Thyroid gland (tissue), 4 donors: ENCODE results near the gene FYN. TPM values are rescaled to one million over a fixed set of nuclear protein-coding genes. Genes with fewer than 3 reads are reported as not detected.

ENCODE experiments used
- DNase-seq, 2 donors: peaks; one replicate each; pipeline ENCODE4 v3.0.0-alpha.2; 2019
- H3K27ac ChIP-seq, 3 donors: fragments of 200-600 bp; sonication (generic); 1 replicate in 2 of 3; 2 replicates in 1 of 3; pipeline ENCODE4 v1.5.1; 2016 to 2019; ENCODE audit warnings: mild to moderate bottlenecking in 1 of 3, moderate library complexity in 1 of 3
- H3K27me3 ChIP-seq: fragments of 200-600 bp; sonication (generic); one replicate; pipeline ENCODE4 v1.5.1; 2019
- H3K36me3 ChIP-seq, 2 donors: fragments of 200-600 bp; sonication (generic); one replicate each; pipeline ENCODE4 v1.5.1; 2016 to 2019
- H3K4me1 ChIP-seq, 2 donors: fragments of 200-600 bp; sonication (generic); one replicate each; pipeline ENCODE4 v1.5.1; 2017 to 2019
- H3K4me3 ChIP-seq, 3 donors: fragments of 200-600 bp; sonication (generic); replicated peaks in 1 of 3; 1 replicate in 2 of 3; 2 replicates in 1 of 3; pipeline ENCODE4 v1.5.1; 2016; ENCODE audit warnings: mild to moderate bottlenecking in 1 of 3
- H3K9me3 ChIP-seq: fragments of 200-600 bp; sonication (generic); one replicate; pipeline ENCODE4 v1.5.1; 2017
- POLR2A ChIP-seq, 2 donors: fragments of 450-650 bp; IDR thresholded peaks; one replicate each; pipeline ENCODE4 v1.6.1; 2017; ENCODE audit warnings: antibody characterized with exemption in 2 of 2, mild to moderate bottlenecking in 2 of 2, moderate library complexity in 1 of 2
- WGBS, 2 donors: methylation state at CpG; one replicate each; pipeline ENCODE4 v1.1.5; 2017; 5-methylcytosine and 5-hydroxymethylcytosine counted together
- intact Hi-C: fragments of 100-400 bp; cut with DNase I; formaldehyde crosslinking; loops from one replicate; pipeline ENCODE4 v1.15.1; 2023
- total RNA-seq, 4 donors: library from RNA; depleted of rRNA; stranded (reverse); fragments of >200 nt; gene quantifications; one replicate each; pipeline ENCODE4 v1.2.3, GENCODE V29; 2016
- TF ChIP-seq, protein P1 (sequence below), 6 experiments: fragments of 200-600 bp in 3 of 6; fragments of 450-650 bp in 3 of 6; sonication (generic) in 3 of 6; IDR thresholded peaks; one replicate each; pipeline ENCODE4 v1.5.1; 2016 to 2019; ENCODE audit warnings: antibody characterized with exemption in 6 of 6, mild to moderate bottlenecking in 2 of 6, inconsistent platforms in 1 of 6, moderate library complexity in 1 of 6

Gene FYN
- total RNA-seq, 4 donors from 2014 or later: 67.0 to 206 (median 95.9) TPM

DNA sequence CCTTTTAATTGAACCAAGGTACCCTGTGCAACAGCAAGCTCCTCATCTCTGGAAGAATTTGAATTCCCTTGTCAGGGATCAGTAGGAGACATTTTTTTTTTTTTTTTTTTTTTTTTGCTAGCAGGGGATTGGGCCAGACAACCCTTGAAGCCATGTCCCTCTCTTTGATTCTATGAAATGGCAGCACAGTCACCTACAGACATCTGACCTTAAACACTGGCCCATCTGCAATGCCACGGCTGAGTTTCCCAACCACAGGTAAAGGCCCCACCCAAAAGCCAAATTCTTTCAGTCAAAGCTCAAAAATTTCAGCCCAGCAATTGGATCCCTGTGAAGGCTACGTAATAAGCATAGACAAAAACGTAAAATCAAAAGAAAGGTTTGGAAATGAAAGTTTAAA, 94.2 kb downstream of the FYN start:
- no peak overlapping the region for H3K4me3 ChIP-seq
- no peak for DNase-seq
- H3K27me3 ChIP-seq: no peaks in the 10 kb centered on the region
- peaks cover 8 to 30% of the 10 kb centered on the region in 2 donors for H3K4me1 ChIP-seq
- no peaks in the 10 kb centered on the region for H3K36me3 ChIP-seq
- H3K9me3 ChIP-seq: no peaks in the 10 kb centered on the region
- no peak overlapping the region for H3K27ac ChIP-seq
- intact Hi-C loops: no loop called here
- TF ChIP-seq, protein P1, sequence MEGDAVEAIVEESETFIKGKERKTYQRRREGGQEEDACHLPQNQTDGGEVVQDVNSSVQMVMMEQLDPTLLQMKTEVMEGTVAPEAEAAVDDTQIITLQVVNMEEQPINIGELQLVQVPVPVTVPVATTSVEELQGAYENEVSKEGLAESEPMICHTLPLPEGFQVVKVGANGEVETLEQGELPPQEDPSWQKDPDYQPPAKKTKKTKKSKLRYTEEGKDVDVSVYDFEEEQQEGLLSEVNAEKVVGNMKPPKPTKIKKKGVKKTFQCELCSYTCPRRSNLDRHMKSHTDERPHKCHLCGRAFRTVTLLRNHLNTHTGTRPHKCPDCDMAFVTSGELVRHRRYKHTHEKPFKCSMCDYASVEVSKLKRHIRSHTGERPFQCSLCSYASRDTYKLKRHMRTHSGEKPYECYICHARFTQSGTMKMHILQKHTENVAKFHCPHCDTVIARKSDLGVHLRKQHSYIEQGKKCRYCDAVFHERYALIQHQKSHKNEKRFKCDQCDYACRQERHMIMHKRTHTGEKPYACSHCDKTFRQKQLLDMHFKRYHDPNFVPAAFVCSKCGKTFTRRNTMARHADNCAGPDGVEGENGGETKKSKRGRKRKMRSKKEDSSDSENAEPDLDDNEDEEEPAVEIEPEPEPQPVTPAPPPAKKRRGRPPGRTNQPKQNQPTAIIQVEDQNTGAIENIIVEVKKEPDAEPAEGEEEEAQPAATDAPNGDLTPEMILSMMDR (IDR thresholded peaks at IDR 0.05): no peak
- no peak for TF ChIP-seq POLR2A (IDR thresholded peaks at IDR 0.05)
- 95 to 96% methylated on average over 3 of the region's 3 CpGs for WGBS, 2 donors

DNA sequence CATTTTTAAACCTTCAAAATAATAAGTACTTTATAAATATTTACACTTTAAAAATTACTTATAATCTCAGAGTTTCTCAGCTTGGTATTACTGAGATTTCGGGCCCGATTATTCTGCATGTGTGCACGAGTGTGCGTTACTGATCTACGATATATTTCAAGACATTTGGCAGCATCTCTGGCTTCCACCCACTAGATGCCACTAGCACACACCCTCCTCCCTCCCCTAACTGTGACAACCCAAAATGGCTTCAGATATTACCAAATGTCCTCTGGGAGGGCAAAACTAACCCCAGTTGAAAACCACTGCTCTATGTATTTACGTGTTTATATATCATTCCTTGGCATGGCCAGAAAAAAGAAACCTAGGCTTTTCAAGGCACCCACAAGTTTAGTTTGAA, 95.9 kb downstream of the FYN start:
- Histone ChIP-seq H3K4me1 (peaks cover 0 to 19% of the 10 kb centered on the region in 2 donors), H3K27ac (no peak overlapping the region), H3K36me3 (no peaks in the 10 kb centered on the region), H3K9me3 (no peaks in the 10 kb centered on the region), H3K27me3 (no peaks in the 10 kb centered on the region), H3K4me3 (no peak overlapping the region)
- WGBS, 2 donors: 93 to 94% methylated on average over 6 of the region's 6 CpGs
- TF ChIP-seq, protein P1 (IDR thresholded peaks at IDR 0.05): no peak
- TF ChIP-seq POLR2A (IDR thresholded peaks at IDR 0.05): no peak
- no peak for DNase-seq
- intact Hi-C loops: no loop called here

DNA sequence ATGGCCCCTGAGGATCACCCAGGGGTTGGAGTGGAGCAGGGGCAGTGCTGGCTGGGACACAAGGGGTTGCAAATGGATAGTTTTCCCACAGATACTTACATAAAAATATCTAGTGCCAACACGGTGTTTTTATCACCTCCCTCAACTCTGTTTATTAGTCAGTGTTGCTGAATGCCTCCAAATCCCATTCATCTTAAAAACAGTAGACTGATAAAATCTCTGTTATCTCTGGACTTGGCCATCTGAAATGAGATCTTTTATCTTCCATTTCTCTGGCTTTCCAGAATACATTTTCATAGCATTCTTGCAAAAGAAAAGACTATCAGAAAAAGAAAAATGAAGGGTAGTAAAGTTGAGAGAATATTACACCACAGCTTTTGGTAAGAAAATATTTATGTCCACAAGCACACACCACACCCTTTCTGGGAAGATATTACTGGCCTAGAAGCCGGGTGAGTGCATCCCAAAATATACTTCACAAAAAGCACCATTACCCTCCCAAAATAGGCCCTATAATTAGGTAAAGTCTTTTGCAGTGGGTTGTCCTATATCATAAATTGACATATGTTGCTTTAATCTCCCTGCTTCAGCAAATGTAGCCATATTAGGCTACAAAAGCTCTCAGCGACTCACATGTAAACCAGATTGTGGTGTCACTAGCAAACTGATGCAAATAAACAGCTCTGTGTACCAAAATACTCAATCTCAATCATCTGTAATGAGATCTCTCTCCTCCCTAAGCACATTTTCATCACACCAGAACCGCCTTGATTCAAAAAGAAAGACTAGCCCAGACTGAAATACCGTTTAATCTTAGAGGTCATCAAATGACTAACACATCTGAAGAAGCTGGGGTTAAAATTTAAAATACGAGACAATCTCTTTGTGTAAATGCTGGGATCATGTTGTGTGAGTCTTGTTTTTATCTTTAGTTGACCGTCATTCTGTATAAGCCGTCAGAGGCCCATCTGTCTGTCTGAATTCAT, 96.7 kb downstream of the FYN start:
- DNase-seq: no peak
- Histone ChIP-seq H3K4me1 (peaks cover 0 to 18% of the 10 kb centered on the region in 2 donors), H3K27ac (no peak overlapping the region), H3K27me3 (no peaks in the 10 kb centered on the region), H3K4me3 (no peak overlapping the region), H3K36me3 (no peaks in the 10 kb centered on the region), H3K9me3 (no peaks in the 10 kb centered on the region)
- intact Hi-C loops: no loop called here
- 77 to 87% methylated on average over 8 of the region's 8 CpGs for WGBS, 2 donors
- no peak for TF ChIP-seq POLR2A (IDR thresholded peaks at IDR 0.05)
- TF ChIP-seq, protein P1 (IDR thresholded peaks at IDR 0.05): no peak

GRCh38 chr6:111775145-111775922, 97.9 kb downstream of the FYN start:
- TF ChIP-seq, protein P1 (IDR thresholded peaks at IDR 0.05): no peak
- no peak for TF ChIP-seq POLR2A (IDR thresholded peaks at IDR 0.05)
- no peaks in the 10 kb centered on the region for H3K9me3 ChIP-seq
- H3K27me3 ChIP-seq: no peaks in the 10 kb centered on the region
- peaks cover 0 to 23% of the 10 kb centered on the region in 2 donors for H3K4me1 ChIP-seq
- H3K36me3 ChIP-seq: no peaks in the 10 kb centered on the region
- H3K4me3 ChIP-seq: no peak overlapping the region
- intact Hi-C loops: no loop called here
- 88 to 93% methylated on average over 8 of the region's 8 CpGs for WGBS, 2 donors
- DNase-seq: no peak
- no peak overlapping the region for H3K27ac ChIP-seq
